HUES6 (cell line): ENCODE data around the gene GPR150.

Experiments
- H3K27ac ChIP-seq: 2 replicates; pipeline ENCODE4 v1.7.0; 2013; ENCODE audit warnings: low read depth, mild to moderate bottlenecking, low read length, inconsistent platforms
- H3K27me3 ChIP-seq: 2 replicates; pipeline ENCODE4 v1.6.1; 2013; ENCODE audit warnings: low read length; ENCODE audit not compliant: control insufficient read depth, insufficient read depth
- H3K36me3 ChIP-seq: 2 replicates; pipeline ENCODE4 v1.6.1; 2013; ENCODE audit warnings: low read length; ENCODE audit not compliant: control insufficient read depth, insufficient read depth
- H3K4me1 ChIP-seq: 2 replicates; pipeline ENCODE4 v1.6.1; 2013; ENCODE audit warnings: low read length; ENCODE audit not compliant: control insufficient read depth, insufficient read depth
- H3K4me3 ChIP-seq: 2 replicates; pipeline ENCODE4 v1.5.1; 2013; ENCODE audit warnings: low read depth, low read length
- H3K9ac ChIP-seq: one replicate; pipeline ENCODE4 v1.6.1; 2013; ENCODE audit warnings: mild to moderate bottlenecking, low read length
- H3K9me3 ChIP-seq: 2 replicates; pipeline ENCODE4 v1.6.1; 2013; ENCODE audit warnings: low read depth, low read length; ENCODE audit not compliant: control insufficient read depth, insufficient read depth

Gene GPR150

GRCh38 chr5:95669985-95670384 is 50.1 kb downstream of the GPR150 start:
- Histone ChIP-seq H3K4me3 (no peak overlapping the region), H3K4me1 (peaks cover 7% of the 10 kb centered on the region; the same call in 1 of the 2 replicates), H3K27me3 (no peaks in the 10 kb centered on the region), H3K9me3 (no peaks in the 10 kb centered on the region), H3K36me3 (no peaks in the 10 kb centered on the region), H3K27ac (no peak overlapping the region), H3K9ac (no peak overlapping the region)

GRCh38 chr5:95670568-95670967 is 50.7 kb downstream of the GPR150 start:
- Histone ChIP-seq H3K4me1 (peaks cover 7% of the 10 kb centered on the region; the same call in 1 of the 2 replicates), H3K36me3 (no peaks in the 10 kb centered on the region), H3K9me3 (no peaks in the 10 kb centered on the region), H3K27ac (no peak overlapping the region), H3K27me3 (no peaks in the 10 kb centered on the region), H3K9ac (no peak overlapping the region), H3K4me3 (no peak overlapping the region)
